ENCODE data around the gene PFKFB3.

PFKFB3 gene

DNA sequence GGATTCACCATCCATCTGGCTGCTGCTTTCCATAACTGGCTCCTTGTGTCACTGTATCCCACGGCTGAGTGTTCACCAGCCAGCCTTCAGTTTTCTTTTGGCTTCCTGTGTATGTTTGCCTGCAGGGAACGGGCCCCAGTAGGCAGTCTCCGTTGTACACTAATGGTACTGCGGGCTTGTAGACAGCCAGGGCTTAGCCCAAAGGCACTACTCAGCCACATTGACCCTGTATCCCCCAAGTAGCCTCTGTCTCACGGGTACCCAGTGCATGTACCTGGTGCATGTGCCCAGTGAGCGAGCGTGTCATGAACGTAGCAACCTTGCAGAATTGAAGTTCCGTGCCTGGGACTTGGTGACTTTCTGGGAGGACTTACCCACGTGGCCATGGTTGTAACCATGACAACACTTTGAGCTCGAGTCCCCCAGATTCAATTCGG is 6.1 kb downstream of the PFKFB3 start:
- POLR2A ChIA-PET = no interaction called here
- TF ChIP-seq NFRKB (IDR thresholded peaks at IDR 0.05) (no peak), ELF4 (IDR thresholded peaks at IDR 0.05) (no peak), SUZ12 (IDR thresholded peaks at IDR 0.05) (no peak), ARNT (IDR thresholded peaks at IDR 0.05) (no peak), HDGF (IDR thresholded peaks at IDR 0.05; ENCODE audit: borderline replicate concordance) (no peak), BHLHE40 (IDR thresholded peaks at IDR 0.05; ENCODE audit: borderline replicate concordance) (no peak), FOXK2 (IDR thresholded peaks at IDR 0.05) (no peak), FOXM1 (IDR thresholded peaks at IDR 0.05; ENCODE audit: borderline replicate concordance) (no peak), CTBP1 (IDR thresholded peaks at IDR 0.05; ENCODE audit: borderline replicate concordance) (no peak), SP1 (IDR thresholded peaks at IDR 0.05) (no peak), L3MBTL2 (conservative IDR thresholded peaks at IDR 0.05) (no peak)
- CTCF ChIA-PET = interaction anchor here (1.1 to 1.2 kb wide), 2 partner anchors 193 to 197 kb away, joined by 3 to 4 read pairs; no protein-coding TSS in a partner anchor
- no peak for DNase-seq (ENCODE audit: extremely low spot score)

DNA sequence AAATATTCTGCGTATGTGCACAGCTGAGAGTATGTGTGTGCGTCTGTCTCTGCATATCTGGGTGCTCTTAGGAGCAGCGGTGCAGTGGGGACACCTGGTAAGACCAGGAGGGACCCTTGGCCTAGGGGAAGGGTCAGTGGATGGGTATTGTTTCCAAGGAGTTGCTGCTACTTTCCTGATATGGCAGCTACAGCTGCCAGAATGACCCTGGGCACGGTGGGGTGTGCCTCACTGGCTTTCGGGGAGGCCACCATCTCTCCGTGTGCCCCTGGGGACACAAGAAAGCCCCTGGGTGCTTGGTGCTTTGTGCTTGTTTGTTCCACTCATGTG is 8.6 kb downstream of the PFKFB3 start:
- CTCF ChIA-PET = interaction anchor here (1.2 kb wide), 1 partner anchor 9 kb away, joined by 4 read pairs; the partner anchor contains the start of gene PFKFB3
- no peak for DNase-seq (ENCODE audit: extremely low spot score)
- POLR2A ChIA-PET = no interaction called here
- TF ChIP-seq ARNT (IDR thresholded peaks at IDR 0.05) = no peak
- no peak for TF ChIP-seq CTBP1 (IDR thresholded peaks at IDR 0.05; ENCODE audit: borderline replicate concordance)
- no peak for TF ChIP-seq FOXM1 (IDR thresholded peaks at IDR 0.05; ENCODE audit: borderline replicate concordance)
- no peak for TF ChIP-seq L3MBTL2 (conservative IDR thresholded peaks at IDR 0.05)
- no peak for TF ChIP-seq LEF1 (IDR thresholded peaks at IDR 0.05; ENCODE audit: borderline replicate concordance)
- no peak for TF ChIP-seq TARDBP (IDR thresholded peaks at IDR 0.05)
- TF ChIP-seq ZNF384 (IDR thresholded peaks at IDR 0.05) = no peak
- TF ChIP-seq FOXK2 (IDR thresholded peaks at IDR 0.05) = no peak
- no peak for TF ChIP-seq SUZ12 (IDR thresholded peaks at IDR 0.05)
- TF ChIP-seq HDGF (IDR thresholded peaks at IDR 0.05; ENCODE audit: borderline replicate concordance) = no peak
- no peak for TF ChIP-seq ELF4 (IDR thresholded peaks at IDR 0.05)
- no peak for TF ChIP-seq FOXA1 (IDR thresholded peaks at IDR 0.05)
- TF ChIP-seq SP1 (IDR thresholded peaks at IDR 0.05) = no peak
- no peak for TF ChIP-seq BHLHE40 (IDR thresholded peaks at IDR 0.05; ENCODE audit: borderline replicate concordance)

DNA sequence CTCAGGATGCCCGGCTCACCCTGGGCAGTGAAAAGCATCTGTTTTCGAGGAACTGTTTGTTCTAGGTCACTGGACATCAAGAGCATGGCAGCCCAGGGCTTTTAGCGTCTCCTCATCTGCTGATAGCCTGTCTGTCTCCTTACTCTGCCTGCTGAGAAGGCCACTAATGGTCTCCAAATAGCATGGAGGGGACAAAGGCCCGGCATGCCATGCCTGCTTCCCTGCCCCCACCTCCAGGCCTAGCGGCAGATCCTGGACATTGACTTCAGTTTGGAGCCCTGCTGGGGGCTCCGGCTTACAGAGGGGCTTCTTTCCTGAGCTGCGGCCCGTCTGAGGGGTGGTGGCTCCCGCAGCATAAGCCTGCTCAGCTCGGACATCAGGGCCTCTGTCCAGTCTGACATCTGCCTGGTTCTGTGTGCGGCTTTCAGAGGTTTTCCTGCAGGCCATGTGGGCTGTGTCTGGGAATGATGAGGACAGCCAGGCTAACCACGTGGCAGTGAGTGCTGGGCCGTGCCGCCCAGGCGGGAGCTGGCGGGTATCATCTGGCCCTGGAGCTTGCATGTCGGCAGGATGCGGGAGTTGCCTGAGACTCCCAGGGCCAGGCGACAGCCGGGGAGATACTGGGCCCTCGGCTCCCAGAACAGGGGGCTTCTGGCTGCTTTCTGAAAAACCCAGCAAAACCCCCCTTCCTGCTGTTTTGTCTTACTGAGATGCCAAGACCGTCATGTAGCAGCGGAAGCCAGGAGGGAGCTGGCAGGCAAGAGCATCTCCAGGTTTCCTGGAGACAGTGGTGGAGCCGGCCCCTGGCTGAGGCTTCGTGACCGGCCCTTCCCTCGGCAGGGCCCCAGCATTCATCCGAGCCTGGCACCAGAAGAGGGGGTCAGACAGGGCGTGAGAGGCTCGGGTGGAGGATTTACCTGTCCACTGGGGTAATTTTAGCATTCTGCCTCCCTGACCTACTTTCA is 9.2 kb downstream of the PFKFB3 start:
- TF ChIP-seq BHLHE40 (IDR thresholded peaks at IDR 0.05; ENCODE audit: borderline replicate concordance) = no peak
- no peak for TF ChIP-seq SUZ12 (IDR thresholded peaks at IDR 0.05)
- no peak for TF ChIP-seq TARDBP (IDR thresholded peaks at IDR 0.05)
- TF ChIP-seq ZNF384 (IDR thresholded peaks at IDR 0.05) = no peak
- TF ChIP-seq HDGF (IDR thresholded peaks at IDR 0.05; ENCODE audit: borderline replicate concordance) = no peak
- ChIA-PET CTCF (interaction anchor here (1.2 kb wide), 1 partner anchor 9 kb away, joined by 4 read pairs; the partner anchor contains the start of gene PFKFB3), POLR2A (interaction anchor here (0.8 kb wide), 1 partner anchor 10 kb away, joined by 3 read pairs; the partner anchor contains the start of gene PFKFB3)
- no peak for DNase-seq (ENCODE audit: extremely low spot score)

DNA sequence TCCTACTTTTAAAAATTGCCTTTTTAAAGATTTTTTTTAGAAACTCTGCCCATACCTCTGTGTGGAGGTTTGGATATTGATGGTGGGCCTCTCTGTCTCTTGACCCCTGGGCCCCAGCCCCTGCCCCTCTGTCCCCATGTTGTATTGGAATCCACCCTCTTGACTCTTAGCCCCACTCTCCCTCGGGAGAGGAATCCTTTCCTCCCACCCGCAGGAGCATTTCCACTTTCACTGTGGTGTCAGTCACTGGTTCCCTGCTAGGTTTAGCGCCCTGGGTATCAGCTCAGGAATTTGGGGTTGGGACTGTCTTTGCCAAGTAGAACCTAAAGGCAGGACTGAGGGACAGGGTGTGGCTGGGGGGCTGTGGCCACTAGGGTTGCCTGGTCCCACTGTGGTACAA is 10.1 kb downstream of the PFKFB3 start:
- ChIA-PET CTCF (no interaction called here), POLR2A (interaction anchor here (0.8 to 1.5 kb wide), 3 partner anchors 8 to 10 kb away, joined by 3 to 4 read pairs (median 3); partner anchors contain the start of gene PFKFB3)
- no peak for DNase-seq (ENCODE audit: extremely low spot score)
- TF ChIP-seq NFRKB (IDR thresholded peaks at IDR 0.05) = no peak
- TF ChIP-seq SP1 (IDR thresholded peaks at IDR 0.05) = no peak

DNA sequence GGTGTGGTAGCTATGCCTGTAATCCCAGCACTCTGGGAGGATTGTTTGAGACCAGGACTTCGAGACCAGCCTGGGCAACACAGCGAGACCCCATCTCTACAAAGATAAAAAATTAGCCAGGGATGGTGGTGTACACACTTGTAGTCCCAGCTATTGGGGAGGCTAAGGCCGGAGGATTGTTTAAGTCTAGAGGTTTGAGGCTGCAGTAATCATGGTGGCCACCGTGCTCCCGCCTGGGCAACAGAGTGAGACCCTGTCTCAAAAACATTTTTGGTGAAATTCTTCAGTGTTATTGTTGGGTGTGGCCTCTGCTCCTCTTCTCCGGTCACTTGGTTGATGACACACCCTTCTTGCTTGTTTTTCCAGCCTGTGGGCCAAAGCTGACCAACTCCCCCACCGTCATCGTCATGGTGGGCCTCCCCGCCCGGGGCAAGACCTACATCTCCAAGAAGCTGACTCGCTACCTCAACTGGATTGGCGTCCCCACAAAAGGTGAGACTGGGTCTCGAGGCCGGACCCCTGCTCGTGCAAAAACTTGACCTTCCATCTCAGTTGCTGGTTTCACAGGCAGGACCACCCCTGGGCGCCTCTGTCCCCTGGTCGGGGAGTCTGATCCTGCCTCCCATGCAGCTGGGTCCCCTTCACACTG is 10.6 kb downstream of the PFKFB3 start:
- no peak for DNase-seq (ENCODE audit: extremely low spot score)
- POLR2A ChIA-PET = interaction anchor here (0.9 to 1.5 kb wide), 2 partner anchors 9 to 11 kb away, joined by 3 to 4 read pairs; partner anchors contain the start of gene PFKFB3
- CTCF ChIA-PET = interaction anchor here (1.0 kb wide), 1 partner anchor 11 kb away, joined by 3 read pairs; the partner anchor contains the start of gene PFKFB3
- TF ChIP-seq HDGF (IDR thresholded peaks at IDR 0.05; ENCODE audit: borderline replicate concordance) = no peak
- TF ChIP-seq, protein P1, sequence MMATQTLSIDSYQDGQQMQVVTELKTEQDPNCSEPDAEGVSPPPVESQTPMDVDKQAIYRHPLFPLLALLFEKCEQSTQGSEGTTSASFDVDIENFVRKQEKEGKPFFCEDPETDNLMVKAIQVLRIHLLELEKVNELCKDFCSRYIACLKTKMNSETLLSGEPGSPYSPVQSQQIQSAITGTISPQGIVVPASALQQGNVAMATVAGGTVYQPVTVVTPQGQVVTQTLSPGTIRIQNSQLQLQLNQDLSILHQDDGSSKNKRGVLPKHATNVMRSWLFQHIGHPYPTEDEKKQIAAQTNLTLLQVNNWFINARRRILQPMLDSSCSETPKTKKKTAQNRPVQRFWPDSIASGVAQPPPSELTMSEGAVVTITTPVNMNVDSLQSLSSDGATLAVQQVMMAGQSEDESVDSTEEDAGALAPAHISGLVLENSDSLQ (IDR thresholded peaks at IDR 0.05) = no peak
- no peak for TF ChIP-seq NFRKB (IDR thresholded peaks at IDR 0.05)
- TF ChIP-seq ZNF384 (IDR thresholded peaks at IDR 0.05) = no peak
- TF ChIP-seq LEF1 (IDR thresholded peaks at IDR 0.05; ENCODE audit: borderline replicate concordance) = no peak
- no peak for TF ChIP-seq FOXK2 (IDR thresholded peaks at IDR 0.05)
- TF ChIP-seq SUZ12 (IDR thresholded peaks at IDR 0.05) = no peak
- no peak for TF ChIP-seq SP1 (IDR thresholded peaks at IDR 0.05)
- no peak for TF ChIP-seq FOXA1 (IDR thresholded peaks at IDR 0.05)
- no peak for TF ChIP-seq L3MBTL2 (conservative IDR thresholded peaks at IDR 0.05)
- TF ChIP-seq ELF4 (IDR thresholded peaks at IDR 0.05) = no peak
- TF ChIP-seq CTBP1 (IDR thresholded peaks at IDR 0.05; ENCODE audit: borderline replicate concordance) = no peak

DNA sequence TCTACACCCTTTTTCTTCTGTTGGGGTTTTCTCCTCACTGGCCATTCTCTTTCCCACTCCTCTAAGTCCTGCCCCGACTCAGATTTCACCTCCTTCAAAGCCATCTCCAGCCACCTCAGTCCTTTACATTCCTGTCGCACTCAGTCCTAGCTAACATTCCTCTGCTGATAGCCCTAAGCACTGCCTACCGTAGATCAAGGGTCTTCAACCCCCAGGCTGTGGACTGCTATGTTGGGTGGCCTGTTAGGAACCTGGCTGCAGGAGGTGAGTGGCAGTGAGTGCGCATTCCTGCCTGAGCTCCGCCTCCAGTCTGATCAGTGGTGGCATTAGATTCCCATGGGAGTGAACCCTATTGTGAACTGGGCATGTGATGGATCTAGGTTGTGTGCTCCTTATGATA is 11.2 kb downstream of the PFKFB3 start:
- CTCF ChIA-PET = interaction anchor here (1.0 kb wide), 1 partner anchor 11 kb away, joined by 3 read pairs; the partner anchor contains the start of gene PFKFB3
- TF ChIP-seq, protein P1 (IDR thresholded peaks at IDR 0.05) = no peak
- TF ChIP-seq TARDBP (IDR thresholded peaks at IDR 0.05) (no peak), FOXK2 (IDR thresholded peaks at IDR 0.05) (no peak), SUZ12 (IDR thresholded peaks at IDR 0.05) (no peak), ZNF384 (IDR thresholded peaks at IDR 0.05) (no peak), ARNT (IDR thresholded peaks at IDR 0.05) (no peak), FOXA1 (IDR thresholded peaks at IDR 0.05) (no peak), LEF1 (IDR thresholded peaks at IDR 0.05; ENCODE audit: borderline replicate concordance) (no peak), NFRKB (IDR thresholded peaks at IDR 0.05) (no peak), SP1 (IDR thresholded peaks at IDR 0.05) (no peak), ELF4 (IDR thresholded peaks at IDR 0.05) (no peak), L3MBTL2 (conservative IDR thresholded peaks at IDR 0.05) (no peak), FOXM1 (IDR thresholded peaks at IDR 0.05; ENCODE audit: borderline replicate concordance) (no peak), HDGF (IDR thresholded peaks at IDR 0.05; ENCODE audit: borderline replicate concordance) (no peak), CTBP1 (IDR thresholded peaks at IDR 0.05; ENCODE audit: borderline replicate concordance) (no peak), BHLHE40 (IDR thresholded peaks at IDR 0.05; ENCODE audit: borderline replicate concordance) (no peak)
- no peak for DNase-seq (ENCODE audit: extremely low spot score)
- POLR2A ChIA-PET = interaction anchor here (1.5 kb wide), 1 partner anchor 12 kb away, joined by 4 read pairs; the partner anchor contains the start of gene PFKFB3
